GM12864 (cell line): ENCODE results near the gene KANTR.

Experiments used
- DNase-seq: peaks from one replicate; pipeline ENCODE4 v3.0.0-alpha.2; 2011; ENCODE audit warnings: low read depth
- H3K4me3 ChIP-seq: 2 replicates; pipeline ENCODE4 v1.5.1; 2011; ENCODE audit warnings: mild to moderate bottlenecking, low read depth, low read length, control low read depth
- CTCF ChIP-seq: IDR thresholded peaks from 2 replicates; pipeline ENCODE4 v1.5.1; 2011; ENCODE audit warnings: low read depth, mild to moderate bottlenecking, moderate library complexity, low read length, control low read depth, inconsistent platforms; ENCODE audit errors: missing control alignments

Gene KANTR

GRCh38 chrX:53126377-53126776 is 32.4 kb downstream of the KANTR start:
- no peak overlapping the region for H3K4me3 ChIP-seq
- no peak for DNase-seq
- no peak for TF ChIP-seq CTCF

- no peak for TF ChIP-seq CTCF
- DNase-seq = no peak
- H3K4me3 ChIP-seq = no peak overlapping the region
These were observed 34.3 kb downstream of the KANTR start for GRCh38 chrX:53128097-53128749.

DNA sequence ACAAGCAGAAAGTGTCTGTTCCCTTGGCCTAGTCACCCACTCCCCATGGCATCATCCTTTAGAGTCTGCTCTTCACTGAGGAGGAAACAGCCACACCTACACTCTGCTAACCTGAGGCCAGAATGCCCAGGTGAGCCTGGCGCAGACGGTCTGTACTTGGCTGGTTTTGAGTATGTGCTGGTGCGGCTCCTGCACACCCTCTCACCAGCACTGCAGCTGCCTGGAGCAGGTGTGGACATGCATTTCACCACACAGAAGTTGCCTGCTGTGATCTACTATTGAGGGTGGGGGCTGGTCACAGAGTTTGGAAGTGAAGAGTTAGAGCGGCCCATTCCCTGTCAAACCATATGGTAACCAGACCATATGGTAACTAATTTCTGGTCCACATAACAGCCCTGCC is 39.5 kb downstream of the KANTR start:
- no peak for TF ChIP-seq CTCF
- DNase-seq = no peak

GRCh38 chrX:53135581-53135980 is 41.6 kb downstream of the KANTR start:
- no peak for DNase-seq
- no peak for TF ChIP-seq CTCF
- no peak overlapping the region for H3K4me3 ChIP-seq

More for the DNA sequence above, 39.5 kb downstream of the KANTR start:
- H3K4me3 ChIP-seq = no peak overlapping the region

GRCh38 chrX:53153581-53153980 is 59.6 kb downstream of the KANTR start:
- H3K4me3 ChIP-seq = no peak overlapping the region
- no peak for DNase-seq
- no peak for TF ChIP-seq CTCF

GRCh38 chrX:53155512-53156206 is 61.7 kb downstream of the KANTR start:
- no peak for DNase-seq
- no peak for TF ChIP-seq CTCF
- H3K4me3 ChIP-seq = no peak overlapping the region

GRCh38 chrX:53156207-53156596 is 62.3 kb downstream of the KANTR start:
- no peak for DNase-seq
- TF ChIP-seq CTCF = no peak
- H3K4me3 ChIP-seq = no peak overlapping the region
